ENCODE data around the gene SGK2.

The SGK2 gene

DNA sequence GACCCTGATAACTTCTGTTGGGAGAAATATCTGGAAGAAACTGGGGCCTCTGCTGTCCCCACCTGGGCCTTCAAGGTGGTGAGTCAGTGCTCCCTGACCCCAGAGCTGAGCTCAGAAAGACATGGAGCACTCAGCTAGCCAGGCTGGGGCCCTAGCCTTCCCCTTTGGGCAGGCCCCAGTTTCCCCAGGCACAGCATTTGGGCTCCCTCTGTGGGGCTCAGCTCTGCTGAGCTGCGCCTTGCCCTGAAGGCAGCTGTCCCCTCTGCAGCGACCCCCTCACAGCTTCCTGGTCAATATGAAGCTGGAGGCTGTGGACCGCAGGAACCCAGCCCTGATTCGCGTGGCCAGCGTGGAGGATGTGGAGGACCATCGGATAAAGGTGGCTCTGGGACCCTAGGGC, 24.8 kb upstream of the SGK2 start:
- H3K36me3 ChIP-seq (replicated peaks; ENCODE audit: insufficient read depth, low read length) = no peaks in the 10 kb centered on the region
- H3K9me3 ChIP-seq (replicated peaks; ENCODE audit: insufficient read depth, low read length) = no peaks in the 10 kb centered on the region
- no peak for DNase-seq
- peaks cover 8% of the 10 kb centered on the region; the same call in 1 of the 2 replicates for H3K4me1 ChIP-seq (ENCODE audit: low read length)
- TF ChIP-seq, protein P1, sequence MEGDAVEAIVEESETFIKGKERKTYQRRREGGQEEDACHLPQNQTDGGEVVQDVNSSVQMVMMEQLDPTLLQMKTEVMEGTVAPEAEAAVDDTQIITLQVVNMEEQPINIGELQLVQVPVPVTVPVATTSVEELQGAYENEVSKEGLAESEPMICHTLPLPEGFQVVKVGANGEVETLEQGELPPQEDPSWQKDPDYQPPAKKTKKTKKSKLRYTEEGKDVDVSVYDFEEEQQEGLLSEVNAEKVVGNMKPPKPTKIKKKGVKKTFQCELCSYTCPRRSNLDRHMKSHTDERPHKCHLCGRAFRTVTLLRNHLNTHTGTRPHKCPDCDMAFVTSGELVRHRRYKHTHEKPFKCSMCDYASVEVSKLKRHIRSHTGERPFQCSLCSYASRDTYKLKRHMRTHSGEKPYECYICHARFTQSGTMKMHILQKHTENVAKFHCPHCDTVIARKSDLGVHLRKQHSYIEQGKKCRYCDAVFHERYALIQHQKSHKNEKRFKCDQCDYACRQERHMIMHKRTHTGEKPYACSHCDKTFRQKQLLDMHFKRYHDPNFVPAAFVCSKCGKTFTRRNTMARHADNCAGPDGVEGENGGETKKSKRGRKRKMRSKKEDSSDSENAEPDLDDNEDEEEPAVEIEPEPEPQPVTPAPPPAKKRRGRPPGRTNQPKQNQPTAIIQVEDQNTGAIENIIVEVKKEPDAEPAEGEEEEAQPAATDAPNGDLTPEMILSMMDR (IDR thresholded peaks at IDR 0.05; ENCODE audit: low read length) = no peak
- TF ChIP-seq EZH2phosphoT487 (IDR thresholded peaks at IDR 0.05; ENCODE audit: low read length) (no peak), EZH2 (optimal IDR thresholded peaks at IDR 0.05; ENCODE audit: low read depth, low read length) (no peak)
- no peak overlapping the region for H3K27ac ChIP-seq (ENCODE audit: low read length)
- no peak overlapping the region for H3K4me2 ChIP-seq (ENCODE audit: low read depth, low read length)
- no peak overlapping the region for H3K4me3 ChIP-seq (ENCODE audit: low read length)
- no peaks in the 10 kb centered on the region for H3K27me3 ChIP-seq (replicated peaks; ENCODE audit: insufficient read depth, low read length)
- no peak overlapping the region for H2AFZ ChIP-seq (ENCODE audit: low read length)
- no peaks in the 10 kb centered on the region for H3F3A ChIP-seq (ENCODE audit: insufficient read depth, low read length)
- H4K20me1 ChIP-seq (ENCODE audit: insufficient read depth, low read length) = no peaks in the 10 kb centered on the region
- no peaks in the 10 kb centered on the region for H3K79me2 ChIP-seq (ENCODE audit: low read length)
- no peak overlapping the region for H3K9ac ChIP-seq (ENCODE audit: low read length)
- no peaks in the 10 kb centered on the region for H3K9me2 ChIP-seq (replicated peaks; ENCODE audit: insufficient read depth, low read length)

DNA sequence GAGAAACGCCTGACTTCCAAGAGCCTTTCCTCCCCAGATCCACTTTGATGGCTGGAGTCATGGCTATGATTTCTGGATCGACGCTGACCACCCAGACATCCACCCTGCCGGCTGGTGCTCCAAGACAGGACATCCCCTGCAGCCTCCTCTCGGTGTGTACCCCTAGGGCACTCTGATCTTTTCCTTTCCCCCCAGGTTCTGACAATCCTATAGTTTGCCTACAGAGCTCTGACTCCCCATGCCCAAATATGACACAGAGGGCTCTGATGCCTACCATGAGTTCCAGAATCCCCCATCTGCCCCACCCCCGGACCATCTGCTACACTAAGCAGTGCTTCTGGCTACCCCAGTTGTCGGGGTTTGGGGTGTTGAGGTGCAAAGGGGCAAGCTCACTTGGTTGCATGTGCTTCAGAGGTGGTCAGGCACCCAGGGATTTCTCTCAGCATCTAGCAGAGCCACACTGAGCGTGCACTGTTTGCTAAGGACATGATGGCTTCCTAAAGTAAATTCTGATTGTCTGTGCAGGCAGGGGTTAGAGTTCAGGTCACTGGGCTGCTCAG, 24.0 kb upstream of the SGK2 start:
- Histone ChIP-seq H3K9me2 (replicated peaks; ENCODE audit: insufficient read depth, low read length) (no peaks in the 10 kb centered on the region), H3K36me3 (replicated peaks; ENCODE audit: insufficient read depth, low read length) (no peaks in the 10 kb centered on the region), H3K4me3 (ENCODE audit: low read length) (no peak overlapping the region), H3K27me3 (replicated peaks; ENCODE audit: insufficient read depth, low read length) (no peaks in the 10 kb centered on the region), H3K27ac (ENCODE audit: low read length) (no peak overlapping the region), H3F3A (ENCODE audit: insufficient read depth, low read length) (no peaks in the 10 kb centered on the region), H4K20me1 (ENCODE audit: insufficient read depth, low read length) (no peaks in the 10 kb centered on the region), H3K4me1 (ENCODE audit: low read length) (peaks cover 8% of the 10 kb centered on the region; the same call in 1 of the 2 replicates), H2AFZ (ENCODE audit: low read length) (no peak overlapping the region), H3K79me2 (ENCODE audit: low read length) (no peaks in the 10 kb centered on the region), H3K9me3 (replicated peaks; ENCODE audit: insufficient read depth, low read length) (no peaks in the 10 kb centered on the region), H3K9ac (ENCODE audit: low read length) (no peak overlapping the region), H3K4me2 (ENCODE audit: low read depth, low read length) (no peak overlapping the region)
- DNase-seq = no peak
- TF ChIP-seq, protein P1 (IDR thresholded peaks at IDR 0.05; ENCODE audit: low read length) = no peak
- no peak for TF ChIP-seq EZH2phosphoT487 (IDR thresholded peaks at IDR 0.05; ENCODE audit: low read length)
- TF ChIP-seq EZH2 (optimal IDR thresholded peaks at IDR 0.05; ENCODE audit: low read depth, low read length) = no peak

DNA sequence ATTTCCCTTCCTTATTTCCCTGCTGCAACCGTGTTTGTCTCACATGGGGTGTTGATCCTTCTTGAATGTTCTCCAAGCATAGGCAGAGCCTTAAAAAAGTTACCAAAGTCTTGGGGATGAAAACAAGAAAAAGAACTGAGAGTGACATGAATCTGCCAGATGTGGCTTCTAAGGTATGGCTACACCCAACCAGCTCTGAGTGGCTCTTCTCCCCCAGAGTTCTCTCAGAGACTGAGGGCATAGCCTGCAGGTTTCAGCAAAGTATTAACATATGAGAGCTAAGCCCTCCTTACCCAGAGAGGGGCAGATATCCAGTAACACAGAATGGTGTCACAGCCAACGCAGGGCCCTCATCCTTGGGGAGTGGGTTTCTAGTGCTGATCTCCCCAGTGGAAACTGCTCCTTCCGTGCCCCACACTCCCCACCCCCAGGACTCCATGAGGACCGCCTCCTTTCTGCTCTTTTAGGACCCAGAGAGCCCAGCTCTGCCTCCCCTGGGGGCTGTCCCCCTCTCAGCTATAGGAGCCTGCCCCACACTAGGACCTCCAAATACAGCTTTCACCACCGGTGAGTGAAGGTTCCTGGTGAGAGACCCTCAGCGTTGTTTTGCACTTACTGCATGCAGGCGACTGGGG, 23.3 kb upstream of the SGK2 start:
- H3K9me2 ChIP-seq (replicated peaks; ENCODE audit: insufficient read depth, low read length) = no peaks in the 10 kb centered on the region
- DNase-seq = no peak
- H3K9ac ChIP-seq (ENCODE audit: low read length) = no peak overlapping the region
- H3K9me3 ChIP-seq (replicated peaks; ENCODE audit: insufficient read depth, low read length) = no peaks in the 10 kb centered on the region
- H2AFZ ChIP-seq (ENCODE audit: low read length) = no peak overlapping the region
- no peak overlapping the region for H3K4me3 ChIP-seq (ENCODE audit: low read length)
- no peaks in the 10 kb centered on the region for H3K79me2 ChIP-seq (ENCODE audit: low read length)
- no peak overlapping the region for H3K4me2 ChIP-seq (ENCODE audit: low read depth, low read length)
- no peaks in the 10 kb centered on the region for H4K20me1 ChIP-seq (ENCODE audit: insufficient read depth, low read length)
- no peaks in the 10 kb centered on the region for H3F3A ChIP-seq (ENCODE audit: insufficient read depth, low read length)
- no peaks in the 10 kb centered on the region for H3K27me3 ChIP-seq (replicated peaks; ENCODE audit: insufficient read depth, low read length)
- no peaks in the 10 kb centered on the region for H3K36me3 ChIP-seq (replicated peaks; ENCODE audit: insufficient read depth, low read length)
- TF ChIP-seq EZH2 (optimal IDR thresholded peaks at IDR 0.05; ENCODE audit: low read depth, low read length) (no peak), EZH2phosphoT487 (IDR thresholded peaks at IDR 0.05; ENCODE audit: low read length) (no peak)
- TF ChIP-seq, protein P1 (IDR thresholded peaks at IDR 0.05; ENCODE audit: low read length) = no peak
- H3K4me1 ChIP-seq (ENCODE audit: low read length) = peaks cover 8% of the 10 kb centered on the region; the same call in 1 of the 2 replicates
- H3K27ac ChIP-seq (ENCODE audit: low read length) = no peak overlapping the region

Measured in MM.1S (cell line).